Trophoblast cell (in vitro differentiated cells and primary cell): ENCODE results near the gene PKLR.

Experiments used
- DNase-seq, 2 donors: peaks; one replicate each; pipeline ENCODE4 v3.0.0-alpha.2; 2016
- H2AFZ ChIP-seq: 2 replicates; pipeline ENCODE4 v1.6.1; 2013; ENCODE audit warnings: low read length, moderate library complexity, mild to moderate bottlenecking; ENCODE audit not compliant: insufficient read depth, poor library complexity
- H2AK5ac ChIP-seq: 2 replicates; pipeline ENCODE4 v1.6.1; 2013; ENCODE audit warnings: mild to moderate bottlenecking, low read length
- H2BK120ac ChIP-seq: 2 replicates; pipeline ENCODE4 v1.6.1; 2013; ENCODE audit warnings: low read length, mild to moderate bottlenecking, moderate library complexity; ENCODE audit not compliant: insufficient read depth, poor library complexity
- H2BK12ac ChIP-seq: 2 replicates; pipeline ENCODE4 v1.6.1; 2013; ENCODE audit warnings: mild to moderate bottlenecking, low read length, moderate library complexity
- H2BK5ac ChIP-seq: 2 replicates; pipeline ENCODE4 v1.6.1; 2013; ENCODE audit warnings: low read length, low read depth, moderate library complexity, mild to moderate bottlenecking; ENCODE audit not compliant: poor library complexity
- H3K14ac ChIP-seq: 2 replicates; pipeline ENCODE4 v1.6.1; 2013; ENCODE audit warnings: mild to moderate bottlenecking, low read length
- H3K18ac ChIP-seq: 2 replicates; pipeline ENCODE4 v1.6.1; 2013; ENCODE audit warnings: mild to moderate bottlenecking, low read length
- H3K23ac ChIP-seq: 2 replicates; pipeline ENCODE4 v1.6.1; 2013; ENCODE audit warnings: low read length
- H3K27ac ChIP-seq: 2 replicates; pipeline ENCODE4 v1.5.1; 2013; ENCODE audit warnings: low read depth, mild to moderate bottlenecking, inconsistent platforms, low read length, moderate library complexity
- H3K27me3 ChIP-seq: 2 replicates; pipeline ENCODE4 v1.6.1; 2013; ENCODE audit warnings: inconsistent platforms, mild to moderate bottlenecking, low read length, moderate library complexity; ENCODE audit not compliant: insufficient read depth
- H3K36me3 ChIP-seq, 2 experiments: 1 replicate in 1 of 2; 2 replicates in 1 of 2; pipeline ENCODE4 v1.6.1; 2013; ENCODE audit warnings: low read length in 2 of 2, mild to moderate bottlenecking in 2 of 2, moderate library complexity in 1 of 2; ENCODE audit not compliant: insufficient read depth in 2 of 2, control insufficient read depth in 1 of 2
- H3K4ac ChIP-seq: 2 replicates; pipeline ENCODE4 v1.6.1; 2013; ENCODE audit warnings: low read depth, mild to moderate bottlenecking, low read length, moderate library complexity
- H3K4me1 ChIP-seq, 2 experiments: 1 replicate in 1 of 2; 2 replicates in 1 of 2; pipeline ENCODE4 v1.6.1; 2013; ENCODE audit warnings: low read length in 2 of 2, mild to moderate bottlenecking in 2 of 2, moderate library complexity in 1 of 2; ENCODE audit not compliant: insufficient read depth in 2 of 2, control insufficient read depth in 1 of 2
- H3K4me2 ChIP-seq: 2 replicates; pipeline ENCODE4 v1.6.1; 2013; ENCODE audit warnings: inconsistent platforms, mild to moderate bottlenecking, low read length, moderate library complexity
- H3K4me3 ChIP-seq: 2 replicates; pipeline ENCODE4 v1.5.1; 2013; ENCODE audit warnings: mild to moderate bottlenecking, low read depth, low read length, inconsistent platforms
- H3K79me1 ChIP-seq: one replicate; pipeline ENCODE4 v1.6.1; 2013; ENCODE audit warnings: low read length
- H3K79me2 ChIP-seq: 2 replicates; pipeline ENCODE4 v1.6.1; 2013; ENCODE audit warnings: low read length, mild to moderate bottlenecking; ENCODE audit not compliant: control insufficient read depth, insufficient read depth, poor library complexity
- H3K9ac ChIP-seq: 2 replicates; pipeline ENCODE4 v1.6.1; 2013; ENCODE audit warnings: mild to moderate bottlenecking, low read length
- H3K9me3 ChIP-seq: 2 replicates; pipeline ENCODE4 v1.6.1; 2013; ENCODE audit warnings: low read depth, mild to moderate bottlenecking, control low read depth, inconsistent platforms, low read length; ENCODE audit not compliant: insufficient read depth
- H4K12ac ChIP-seq: 2 replicates; pipeline ENCODE4 v1.6.1; 2013; ENCODE audit warnings: low read depth, mild to moderate bottlenecking, low read length, moderate library complexity
- H4K8ac ChIP-seq: 2 replicates; pipeline ENCODE4 v1.6.1; 2013; ENCODE audit warnings: low read depth, mild to moderate bottlenecking, low read length, moderate library complexity
- H4K91ac ChIP-seq: one replicate; pipeline ENCODE4 v1.6.1; 2013; ENCODE audit warnings: low read depth, mild to moderate bottlenecking, low read length, moderate library complexity
- WGBS: extraction: QIAGEN DNeasy Blood & Tissue Kit; methylation state at CpG from one replicate; pipeline ENCODE4 v1.1.7; 2013; ENCODE audit warnings: missing lambda C conversion rate; ENCODE audit not compliant: insufficient read length, insufficient coverage; ENCODE audit errors: extremely low coverage; 5-methylcytosine and 5-hydroxymethylcytosine counted together

Gene PKLR

GRCh38 chr1:155323729-155324036 lies 22.4 kb upstream of the PKLR start:
- no peaks in the 10 kb centered on the region for H3K27me3 ChIP-seq
- H3K36me3 ChIP-seq, result peaks cover 40 to 47% of the 10 kb centered on the region in 2 experiments

GRCh38 chr1:155322953-155323728 lies 21.9 kb upstream of the PKLR start:
- H3K4me2 ChIP-seq, result peak overlapping the region; percentile 100
- H3K14ac ChIP-seq, result peak overlapping the region; percentile 61
- H3K79me1 ChIP-seq, result peaks cover 18% of the 10 kb centered on the region
- H3K4me3 ChIP-seq, result peak overlapping the region; percentile 87
- peak overlapping the region; percentile 84 for H2BK5ac ChIP-seq
- H4K91ac ChIP-seq, result peak overlapping the region; percentile 97
- peak overlapping the region; percentile 79 for H3K18ac ChIP-seq
- peak overlapping the region; percentile 61 for H2AK5ac ChIP-seq
- H3K4ac ChIP-seq, result peak overlapping the region; percentile 73
- H4K12ac ChIP-seq, result peak overlapping the region; percentile 56
- H3K27ac ChIP-seq, result peak overlapping the region; percentile 92
- H3K27me3 ChIP-seq, result no peaks in the 10 kb centered on the region
- no peak overlapping the region for H2AFZ ChIP-seq
- peaks cover 45 to 52% of the 10 kb centered on the region in 2 experiments for H3K36me3 ChIP-seq
- peak; percentile 93 to 94 for DNase-seq
- H2BK120ac ChIP-seq, result peak overlapping the region; percentile 76
- WGBS, result no CpG with 5 or more reads among the region's 58 CpGs
- H3K23ac ChIP-seq, result no peak overlapping the region
- no peak overlapping the region for H2BK12ac ChIP-seq
- no peaks in the 10 kb centered on the region for H3K9me3 ChIP-seq
- H3K4me1 ChIP-seq, result peaks cover 6 to 20% of the 10 kb centered on the region in 2 experiments
- peak overlapping the region; percentile 83 for H4K8ac ChIP-seq
- peaks cover 14% of the 10 kb centered on the region for H3K79me2 ChIP-seq
- H3K9ac ChIP-seq, result peak overlapping the region; percentile 75

More at GRCh38 chr1:155323729-155324036, 22.4 kb upstream of the PKLR start:
- H2BK12ac ChIP-seq, result no peak overlapping the region
- peak overlapping the region; percentile 98 for H4K8ac ChIP-seq
- H2BK5ac ChIP-seq, result peak overlapping the region; percentile 94
- peak overlapping the region; percentile 81 for H2BK120ac ChIP-seq
- H3K9me3 ChIP-seq, result no peaks in the 10 kb centered on the region
- peak overlapping the region; percentile 88 for H3K9ac ChIP-seq
- peak overlapping the region; percentile 87 for H3K4ac ChIP-seq
- H3K4me2 ChIP-seq, result peak overlapping the region; percentile 100
- H3K23ac ChIP-seq, result no peak overlapping the region
- H3K4me1 ChIP-seq, result peaks cover 6 to 20% of the 10 kb centered on the region in 2 experiments
- H4K12ac ChIP-seq, result peak overlapping the region; percentile 96
- H3K27ac ChIP-seq, result peak overlapping the region; percentile 92
- H3K18ac ChIP-seq, result peak overlapping the region; percentile 99
- H3K79me2 ChIP-seq, result peaks cover 14% of the 10 kb centered on the region
- no CpG with 5 or more reads among the region's 29 CpGs for WGBS
- peaks cover 18% of the 10 kb centered on the region for H3K79me1 ChIP-seq
- peak; percentile 89 to 95 for DNase-seq
- H2AK5ac ChIP-seq, result peak overlapping the region; percentile 83
- H4K91ac ChIP-seq, result peak overlapping the region; percentile 97
- H3K14ac ChIP-seq, result peak overlapping the region; percentile 98
- H3K4me3 ChIP-seq, result peak overlapping the region; percentile 87
- H2AFZ ChIP-seq, result peak overlapping the region; percentile 77

GRCh38 chr1:155322571-155322952 lies 21.3 kb upstream of the PKLR start:
- Histone ChIP-seq H3K18ac (no peak overlapping the region), H2BK12ac (no peak overlapping the region), H2AFZ (no peak overlapping the region), H3K27me3 (no peaks in the 10 kb centered on the region), H3K79me1 (peaks cover 18% of the 10 kb centered on the region), H4K12ac (no peak overlapping the region), H3K79me2 (peaks cover 14% of the 10 kb centered on the region), H2BK5ac (no peak overlapping the region), H3K9me3 (no peaks in the 10 kb centered on the region), H3K36me3 (peaks cover 44 to 50% of the 10 kb centered on the region in 2 experiments), H3K4me1 (peaks cover 6 to 20% of the 10 kb centered on the region in 2 experiments), H3K4ac (no peak overlapping the region), H2AK5ac (no peak overlapping the region), H3K23ac (no peak overlapping the region), H4K91ac (no peak overlapping the region), H3K4me3 (peak overlapping the region; percentile 40), H3K9ac (no peak overlapping the region), H3K14ac (no peak overlapping the region), H2BK120ac (no peak overlapping the region), H4K8ac (peak overlapping the region; percentile 40), H3K27ac (peak overlapping the region; percentile 92), H3K4me2 (peak overlapping the region; percentile 100)
- DNase-seq, result peak in 1 of 2 donors; percentile 17
- no CpG with 5 or more reads among the region's 28 CpGs for WGBS

- Histone ChIP-seq H3K4me2 (peak overlapping the region; percentile 100), H3K23ac (no peak overlapping the region), H2BK5ac (no peak overlapping the region), H3K14ac (no peak overlapping the region), H4K8ac (no peak overlapping the region), H3K27me3 (no peaks in the 10 kb centered on the region), H2AK5ac (peak overlapping the region; percentile 46), H2BK120ac (no peak overlapping the region), H3K18ac (no peak overlapping the region), H3K4me3 (no peak overlapping the region), H3K79me2 (peaks cover 14% of the 10 kb centered on the region), H4K91ac (no peak overlapping the region), H3K79me1 (peaks cover 18% of the 10 kb centered on the region), H2BK12ac (no peak overlapping the region), H3K9me3 (no peaks in the 10 kb centered on the region), H4K12ac (no peak overlapping the region), H3K27ac (no peak overlapping the region), H3K9ac (peak overlapping the region; percentile 5), H3K4ac (no peak overlapping the region), H3K36me3 (peaks cover 44 to 52% of the 10 kb centered on the region in 2 experiments), H3K4me1 (peaks cover 6 to 20% of the 10 kb centered on the region in 2 experiments), H2AFZ (no peak overlapping the region)
- no peak for DNase-seq
- WGBS, result no CpG with 5 or more reads among the region's 27 CpGs
Observed at GRCh38 chr1:155321639-155322503, 20.6 kb upstream of the PKLR start.
